NOMO-1 treated with DMSO at 0.1 percent for 48 hours (cell line): ENCODE results near the gene AMELY.
"Not testable (repeated sequence)": the region's sequence is repeated elsewhere in the genome, so short reads cannot be mapped to it uniquely, and the experiment has no call there.

Experiments used
- DNase-seq: peaks from one replicate; lab custom pipeline; 2025; ENCODE audit not compliant: unreplicated experiment; lab: John Stamatoyannopoulos, UW

The AMELY gene, protein sequence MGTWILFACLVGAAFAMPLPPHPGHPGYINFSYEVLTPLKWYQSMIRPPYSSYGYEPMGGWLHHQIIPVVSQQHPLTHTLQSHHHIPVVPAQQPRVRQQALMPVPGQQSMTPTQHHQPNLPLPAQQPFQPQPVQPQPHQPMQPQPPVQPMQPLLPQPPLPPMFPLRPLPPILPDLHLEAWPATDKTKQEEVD

DNA sequence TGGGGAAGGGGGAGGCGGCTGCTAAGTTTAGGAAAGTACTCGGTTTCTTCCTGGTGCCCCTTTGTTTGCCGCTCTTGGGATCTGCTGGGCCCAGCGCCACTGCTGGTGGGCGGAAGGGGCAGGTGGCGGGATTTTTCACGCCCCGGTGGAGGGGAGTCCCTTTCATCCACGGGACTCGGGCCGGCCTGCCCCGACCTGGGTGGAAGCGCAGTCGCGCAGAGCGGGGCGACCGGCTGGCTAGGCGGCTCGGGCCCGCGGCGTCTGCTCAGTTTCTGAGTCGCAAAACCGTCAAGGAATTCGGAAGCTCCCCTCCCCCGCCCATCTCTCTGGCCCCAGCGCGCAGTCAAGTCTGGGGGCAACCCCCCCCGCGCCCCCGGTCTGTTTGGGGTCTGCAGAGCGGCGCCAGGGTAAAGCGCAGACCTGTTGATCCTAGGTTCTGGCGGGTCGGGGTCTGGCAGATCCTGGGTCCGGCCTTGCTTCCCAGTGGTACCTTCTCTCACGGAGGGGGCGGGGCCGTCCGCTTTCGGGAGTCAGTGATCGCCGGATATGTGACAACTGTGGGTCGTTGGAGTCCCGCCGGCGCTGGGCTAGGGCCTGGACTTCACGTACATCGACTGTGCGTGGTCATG is at the start of gene AMELY:
Gene AMELY (minus strand): TSS at position 500 of the 629 bp plus-strand sequence. CDS start 39,144 bp downstream, outside the sequence.
- DNase-seq: no peak

DNA sequence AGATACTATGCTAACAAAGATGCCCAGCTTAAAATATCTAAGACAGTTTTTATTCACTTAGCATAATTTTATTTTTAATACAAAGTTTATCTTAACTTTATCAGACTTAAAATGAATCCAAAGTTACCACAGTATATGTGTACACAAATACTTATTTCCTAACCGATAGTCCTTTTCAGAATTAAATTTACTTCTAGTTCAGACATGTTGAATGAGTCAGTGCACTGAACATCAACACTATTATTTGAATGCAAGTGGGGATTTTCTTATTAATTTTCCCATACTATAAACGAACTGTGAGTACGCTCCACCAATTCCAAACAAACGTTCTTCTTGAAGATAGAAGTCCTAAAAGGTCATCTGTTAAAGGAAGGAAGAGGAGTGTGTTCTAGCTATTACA is 38.4 kb upstream of the AMELY start:
- DNase-seq: no peak

DNA sequence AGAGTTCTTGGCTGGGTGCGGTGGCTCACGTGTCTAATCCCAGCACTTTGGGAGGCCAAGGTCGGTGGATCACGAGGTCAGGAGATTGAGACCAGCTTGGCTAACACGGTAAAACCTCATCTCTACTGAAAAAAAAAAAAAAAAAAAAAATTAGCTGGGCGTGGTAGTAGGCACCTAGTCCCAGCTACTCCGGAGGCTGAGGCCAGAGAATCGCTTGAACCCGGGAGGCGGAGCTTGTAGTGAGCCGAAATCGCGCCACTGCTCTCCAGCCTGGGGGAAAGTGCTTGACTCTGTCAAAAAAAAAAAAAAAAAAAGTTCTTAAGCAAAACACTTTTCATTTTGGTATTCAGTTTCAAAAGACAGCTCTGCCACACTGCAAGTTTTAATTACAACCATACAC is 36.8 kb upstream of the AMELY start:
- no peak for DNase-seq

DNA sequence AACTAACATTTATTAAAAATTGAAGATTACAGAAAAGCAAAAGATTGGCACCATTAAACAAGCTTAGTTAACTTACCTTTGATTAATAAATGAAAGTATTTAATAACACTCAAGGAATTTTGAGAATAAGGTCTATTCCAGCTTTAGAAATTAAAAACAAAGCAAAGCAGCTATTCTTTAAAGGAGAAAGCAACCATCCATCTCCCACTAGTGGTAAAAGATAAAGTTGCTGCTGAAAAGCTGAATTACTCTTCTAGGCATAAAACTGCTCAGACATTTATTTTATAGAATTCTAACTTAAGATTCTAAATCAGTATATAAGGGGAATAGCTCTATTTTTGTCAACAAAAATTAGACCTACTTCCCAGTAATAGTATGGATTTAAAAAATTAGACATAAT is 36.1 kb upstream of the AMELY start:
- no peak for DNase-seq

DNA sequence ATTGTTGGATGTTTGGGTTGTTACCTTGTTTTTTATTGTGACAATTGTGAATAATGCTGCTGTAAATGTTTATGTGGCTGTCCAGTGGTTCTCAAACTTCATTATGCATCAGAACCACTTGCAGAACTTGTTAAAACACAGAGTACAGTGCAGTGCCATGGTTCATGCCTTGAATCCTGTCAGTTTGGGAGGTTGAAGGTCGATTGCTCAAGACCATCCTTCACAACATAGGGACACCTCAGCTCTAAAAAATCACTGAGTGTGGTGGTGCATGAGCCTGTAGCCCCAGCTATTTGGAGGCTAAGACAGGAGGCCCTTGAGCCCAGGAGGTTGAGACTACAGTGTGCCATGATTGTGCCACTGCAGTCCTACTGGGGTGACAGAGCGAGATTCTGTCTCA is 23.9 kb upstream of the AMELY start:
- DNase-seq: no peak

DNA sequence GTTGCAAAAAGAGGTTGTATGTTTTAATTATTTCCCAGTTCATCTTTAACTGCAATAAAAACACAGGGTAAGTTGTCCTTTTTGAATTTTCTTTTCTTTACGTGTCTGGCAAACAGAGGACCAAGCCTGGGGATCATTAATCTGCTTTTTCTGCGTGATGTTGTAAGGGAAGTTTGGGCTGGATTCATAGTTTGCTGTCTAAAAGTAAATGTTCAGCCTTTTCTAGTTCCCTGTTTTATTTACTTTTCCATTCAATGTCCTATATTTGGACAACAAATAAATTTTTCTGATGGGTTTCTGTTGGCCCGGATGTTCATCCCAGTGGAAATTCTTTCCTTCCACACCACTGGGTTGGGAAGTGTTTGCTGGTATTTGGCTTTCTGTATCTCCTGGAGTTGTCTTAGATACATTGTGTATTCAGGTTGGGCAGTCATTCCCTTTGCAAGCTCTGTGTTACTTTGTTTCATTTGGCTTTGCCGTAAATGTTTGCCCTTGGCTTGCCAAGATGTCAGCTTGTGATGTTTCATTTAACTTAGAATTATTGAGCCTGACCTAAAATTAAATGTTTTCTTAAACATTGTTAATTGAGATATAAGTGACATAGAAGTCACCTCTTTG is 20.3 kb upstream of the AMELY start:
- no peak for DNase-seq

DNA sequence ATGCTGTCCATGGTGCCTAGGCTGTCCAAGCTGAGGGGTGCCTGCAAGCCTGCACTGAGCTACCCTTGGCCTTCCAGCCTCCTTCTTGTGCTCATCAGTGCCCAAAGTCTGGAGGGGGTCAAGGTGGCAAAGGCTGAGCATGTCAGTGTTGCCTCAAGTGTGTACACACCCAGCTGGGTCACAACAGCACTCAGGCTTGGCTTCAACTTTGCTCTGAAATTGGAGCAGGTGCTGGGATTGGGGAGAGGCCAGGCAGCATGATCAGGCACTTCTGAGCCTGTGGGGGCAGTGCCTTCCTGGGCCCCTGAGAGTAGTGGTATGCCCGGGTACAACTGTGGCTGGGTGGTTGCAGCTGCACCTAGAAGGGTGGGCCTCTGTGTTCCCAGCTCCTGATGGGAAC is 17.7 kb upstream of the AMELY start:
- DNase-seq: no peak

DNA sequence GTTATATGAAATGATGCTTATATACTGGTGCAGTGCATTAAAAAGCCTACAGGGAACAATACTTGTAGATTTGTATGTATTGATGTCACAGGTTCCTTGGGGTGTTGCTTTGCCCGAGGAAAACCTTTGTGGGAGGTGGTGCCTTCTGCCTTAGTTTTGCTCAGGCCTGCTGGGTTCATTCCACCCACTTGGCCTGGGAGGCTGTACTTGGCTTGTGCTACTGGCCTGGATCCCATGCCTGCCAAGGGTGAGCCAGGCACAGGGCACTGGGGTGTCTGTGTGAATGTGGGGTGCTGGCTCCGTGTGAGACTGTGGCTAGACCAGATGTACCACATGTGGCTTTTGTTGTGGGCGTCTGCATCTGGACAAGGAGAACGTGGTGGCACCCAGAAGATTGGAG is 16.7 kb upstream of the AMELY start:
- no peak for DNase-seq

DNA sequence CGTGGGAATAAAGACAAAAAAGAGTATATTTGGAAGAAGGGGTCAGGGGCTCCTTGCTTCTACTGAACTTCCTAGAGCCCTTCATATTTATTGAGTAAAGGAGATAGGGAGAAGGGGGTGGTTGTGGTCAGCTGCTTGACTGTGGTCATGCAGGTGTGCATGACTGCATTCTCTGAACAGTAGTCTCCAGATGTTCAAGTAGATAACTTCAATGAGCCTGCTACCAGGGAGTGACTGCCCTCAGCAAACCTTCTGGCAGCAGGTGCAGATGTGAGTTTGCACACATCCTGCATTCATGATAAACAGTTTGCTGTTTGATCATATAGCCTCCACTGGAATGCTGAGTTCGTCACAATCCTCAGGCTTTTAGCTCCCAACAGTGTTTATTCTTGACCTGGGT is 9.5 kb upstream of the AMELY start:
- DNase-seq: no peak

DNA sequence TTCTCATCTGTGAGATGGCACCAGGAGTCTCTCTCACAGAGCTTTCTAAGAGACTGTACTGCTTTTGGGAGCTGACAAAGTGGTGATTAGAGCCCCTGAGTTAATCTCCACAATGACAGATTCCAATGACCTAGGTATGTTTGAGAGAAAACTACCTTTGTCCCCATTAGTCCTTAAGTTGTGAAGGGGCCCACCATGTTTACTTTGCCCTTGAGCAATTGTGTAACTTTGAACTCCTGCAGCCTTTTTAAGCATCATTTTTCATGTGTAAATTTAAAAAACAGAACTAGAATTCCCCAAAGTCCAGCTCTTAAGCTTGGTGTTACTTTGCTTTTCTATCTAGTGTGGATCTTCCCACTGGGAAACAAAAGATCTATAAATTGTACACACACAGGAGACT is 1.8 kb upstream of the AMELY start:
- no peak for DNase-seq

DNA sequence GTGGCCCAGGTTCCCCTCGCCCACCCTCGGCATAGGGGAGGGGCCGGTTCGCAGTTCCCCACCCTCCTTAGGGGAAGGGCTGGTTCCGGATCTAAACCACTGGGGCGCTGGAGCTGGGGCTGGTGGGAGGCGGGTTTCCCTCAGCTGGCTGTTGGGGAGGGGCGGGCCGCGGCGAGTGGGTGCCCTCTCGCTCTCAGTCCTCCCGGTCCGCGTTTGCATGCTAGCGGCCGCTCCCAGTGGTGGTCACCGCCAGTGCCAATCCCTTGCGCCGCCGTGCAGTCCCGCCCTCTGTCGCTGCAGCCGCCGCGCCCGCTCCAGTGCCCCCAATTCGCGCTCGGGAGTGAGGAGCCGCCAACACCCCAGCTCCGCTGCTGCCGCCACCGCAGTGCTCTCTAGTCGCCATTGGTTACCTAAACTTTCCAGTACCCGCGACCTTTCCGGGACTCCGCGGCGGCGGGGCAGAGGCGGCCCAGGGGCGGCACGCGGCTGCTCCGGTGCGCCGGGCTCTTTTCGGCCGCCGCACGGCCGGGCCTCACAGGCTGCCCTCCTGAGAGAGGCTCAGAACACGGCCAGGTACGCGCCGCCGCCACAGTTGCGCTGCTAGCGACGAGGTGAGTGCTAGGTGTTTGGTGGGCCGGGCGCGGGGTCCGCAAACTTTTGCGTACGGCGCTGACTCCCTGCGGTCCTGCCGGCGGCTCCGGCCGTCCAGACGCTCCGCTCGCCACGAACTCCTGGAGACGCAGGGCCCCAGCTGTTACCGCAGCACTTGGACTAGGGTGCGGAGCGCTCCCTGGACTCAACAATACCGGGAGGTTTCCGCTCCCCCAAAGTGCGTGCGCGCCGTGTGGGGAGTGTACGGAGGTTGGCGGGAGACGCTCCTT is 940 bp downstream of the AMELY start, which contains the start of gene TBL1Y:
Gene TBL1Y (plus strand): TSS at position 326 of the 881 bp plus-strand sequence. CDS start 114,388 bp downstream, outside the sequence.
- DNase-seq: no peak

DNA sequence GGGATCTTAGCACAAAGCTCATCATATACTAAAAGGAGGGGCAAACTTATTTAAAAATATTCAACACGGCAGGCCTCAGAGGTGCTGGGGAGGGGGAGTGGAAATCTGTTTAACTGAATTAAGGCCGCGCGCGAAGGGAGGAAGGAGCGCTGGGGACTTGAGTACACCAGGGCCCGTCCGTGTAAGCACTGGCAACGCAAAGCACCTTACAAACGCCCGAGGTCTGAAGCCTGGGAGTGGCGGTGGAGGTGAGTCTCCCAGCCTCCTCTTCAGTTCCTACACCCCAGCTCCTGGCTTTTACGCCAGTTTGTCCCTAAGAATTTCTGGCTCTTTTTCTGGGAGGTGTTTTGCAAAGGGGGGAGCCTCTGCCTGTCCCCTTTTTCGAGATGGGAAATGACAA is 1.7 kb downstream of the AMELY start:
- DNase-seq: no peak

DNA sequence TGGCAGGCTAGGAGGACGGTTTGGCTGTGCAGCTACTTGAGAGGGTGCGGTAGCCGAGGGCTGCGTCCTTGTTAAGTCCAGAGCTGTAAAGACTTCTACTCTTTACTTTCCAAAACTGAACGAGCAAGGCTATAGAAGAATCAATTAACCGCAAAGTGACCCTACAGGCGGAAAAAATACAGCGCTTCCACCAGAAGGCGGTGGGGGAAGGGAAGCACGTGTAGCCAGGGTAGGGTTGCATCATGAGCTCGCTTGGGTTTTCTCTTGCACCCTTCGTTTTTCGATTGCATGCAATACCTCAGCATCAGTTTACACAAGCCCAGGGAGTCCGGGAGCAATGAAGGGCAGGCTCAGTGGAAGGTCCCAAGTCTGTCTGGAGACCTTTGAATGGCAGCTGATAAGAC is 2.4 kb downstream of the AMELY start:
- no peak for DNase-seq

DNA sequence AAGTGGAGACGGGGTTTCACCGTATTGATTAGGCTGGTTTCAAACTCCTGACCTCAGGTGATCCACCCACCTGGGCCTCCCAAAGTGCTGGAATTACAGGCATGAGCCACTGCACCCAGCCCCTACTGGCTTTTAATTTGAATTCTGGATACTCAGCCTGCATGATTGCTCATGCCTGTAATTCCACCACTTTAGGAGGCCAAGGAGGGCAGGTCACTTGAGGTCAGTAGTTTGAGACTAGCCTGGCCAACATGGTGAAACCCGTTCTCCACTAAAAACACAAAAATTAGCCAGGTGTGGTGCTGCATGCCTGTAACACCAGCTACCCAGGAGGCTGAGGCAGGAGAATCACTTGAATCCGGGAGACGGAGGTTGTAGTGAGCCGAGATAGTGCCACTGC is 3.5 kb downstream of the AMELY start:
- DNase-seq: not testable (repeated sequence)

DNA sequence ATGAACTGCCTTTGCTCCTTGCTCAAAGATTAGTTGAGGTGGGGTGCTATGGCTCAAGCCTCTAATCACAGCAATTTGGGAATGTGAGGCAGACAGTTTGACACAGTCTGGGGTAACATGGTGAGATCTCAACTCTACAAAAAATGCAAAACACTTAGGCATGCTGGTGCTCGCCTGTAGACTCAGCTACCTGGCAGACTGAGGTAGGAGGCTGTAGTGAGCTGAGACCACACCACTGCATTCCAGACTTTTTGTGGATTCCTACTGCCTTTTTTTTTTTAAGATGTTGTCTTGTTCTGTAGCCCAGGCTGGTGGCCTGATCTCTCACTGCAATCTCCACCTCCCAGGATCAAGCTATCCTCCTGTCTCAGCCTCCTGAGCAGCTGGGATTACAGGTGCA is 4.0 kb downstream of the AMELY start:
- DNase-seq: no peak

DNA sequence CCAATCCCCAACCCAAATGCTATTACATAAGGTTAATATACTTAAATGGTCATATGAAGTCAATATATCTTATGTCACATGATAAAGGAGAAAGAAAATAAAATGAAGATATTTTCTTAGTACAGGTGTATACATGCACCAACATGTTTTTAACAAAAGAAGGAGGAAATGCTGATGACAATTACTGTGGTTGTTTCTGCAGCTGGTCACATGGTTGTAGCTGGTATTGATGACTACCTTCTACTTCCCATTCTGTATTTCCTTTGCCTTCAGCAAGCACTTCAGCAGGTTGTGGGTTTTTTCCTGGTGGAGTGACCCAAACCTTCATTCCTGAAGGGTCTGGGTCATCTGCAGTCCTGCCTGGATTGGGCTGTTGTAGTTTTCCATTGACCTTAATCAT is 9.4 kb downstream of the AMELY start:
- DNase-seq: not testable (repeated sequence)

DNA sequence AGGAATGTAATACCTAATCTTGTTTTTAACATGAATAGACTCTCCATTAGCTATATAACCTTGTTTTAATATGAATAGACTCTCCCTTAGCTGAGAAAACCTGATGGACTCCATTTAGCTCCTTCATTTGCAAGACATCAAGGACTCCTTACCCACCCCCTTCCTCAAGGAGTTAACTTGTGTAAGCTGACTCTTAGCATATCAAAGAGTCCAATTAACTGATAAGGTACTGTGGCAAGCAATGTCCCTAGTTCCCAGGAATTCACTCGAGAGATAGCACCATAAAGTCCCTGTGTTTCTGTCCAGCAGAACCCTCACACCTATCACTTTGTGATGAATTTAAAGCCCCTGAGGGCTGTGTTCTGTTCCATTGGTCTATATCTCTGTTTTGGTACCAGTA is 16.3 kb downstream of the AMELY start:
- DNase-seq: no peak

DNA sequence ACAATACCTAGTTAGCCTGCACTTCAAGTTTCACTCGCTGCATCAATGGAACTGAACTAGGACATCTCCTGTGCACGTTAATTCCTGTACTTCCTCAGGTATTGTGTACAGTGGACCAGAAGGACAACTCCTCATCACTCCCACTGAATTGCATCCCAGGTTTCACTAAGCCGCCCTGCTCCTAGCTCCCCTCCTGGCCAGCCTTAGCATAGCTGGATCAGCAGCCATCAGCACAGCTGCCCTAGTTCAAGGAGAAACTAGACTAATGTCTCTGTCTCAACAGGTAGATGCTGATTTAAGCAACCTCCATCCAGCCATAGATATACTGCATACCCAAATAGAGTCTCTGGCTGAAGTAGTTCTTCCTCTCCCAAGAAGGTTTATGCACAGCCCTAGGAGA is 17.1 kb downstream of the AMELY start:
- DNase-seq: no peak

DNA sequence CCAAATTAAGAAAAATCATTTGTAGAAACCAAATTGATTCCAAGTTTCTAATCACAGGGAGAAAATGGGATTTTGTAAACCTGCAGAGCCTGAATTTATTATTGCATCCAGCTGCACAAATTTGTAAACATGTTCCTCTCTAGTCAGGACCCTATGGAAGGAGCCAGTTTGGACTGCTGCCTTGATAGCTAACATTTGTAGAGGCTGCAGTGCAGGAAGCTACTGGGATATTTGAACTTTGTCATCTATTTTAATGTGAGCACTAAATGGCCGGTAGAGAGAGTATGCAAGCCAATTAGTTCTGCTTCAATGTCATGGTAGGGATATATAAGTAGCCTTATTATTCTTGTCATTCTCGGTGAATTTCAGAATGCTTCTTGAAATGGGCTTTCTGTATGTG is 62.2 kb downstream of the AMELY start:
- DNase-seq: no peak

DNA sequence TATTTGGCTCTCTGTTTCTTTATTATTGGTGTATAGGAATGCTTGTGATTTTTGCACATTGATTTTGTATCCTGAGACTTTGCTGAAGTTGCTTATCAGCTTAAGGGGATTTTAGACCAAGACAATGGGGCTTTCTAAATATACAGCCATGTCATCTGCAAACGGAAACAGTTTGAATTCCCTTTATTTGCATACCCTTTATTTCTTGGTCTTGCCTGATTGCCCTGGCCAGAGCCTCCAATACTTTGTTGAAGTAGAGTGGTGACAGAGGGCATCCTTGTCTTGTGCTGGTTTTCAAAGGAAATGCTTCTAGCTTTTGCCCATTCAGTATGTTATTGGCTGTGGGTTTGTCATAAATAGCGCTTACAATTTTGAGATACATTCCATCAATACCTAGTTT is 68.9 kb downstream of the AMELY start:
- DNase-seq: not testable (repeated sequence)
